BE2C (cell line): ENCODE results near the gene DES.
A peak's percentile ranks its signal among the peaks of the same experiment; 100 is the strongest.

Experiments used
- DNase-seq: peaks from one replicate; pipeline ENCODE4 v3.0.0-alpha.2; 2020
- H3K27me3 ChIP-seq: fragments of 250-450 bp; sonication (Bioruptor Pico); 2 replicates; pipeline ENCODE4 v1.5.1; 2020; ENCODE audit warnings: mild to moderate bottlenecking
- H3K36me3 ChIP-seq: fragments of 250-450 bp; sonication (Bioruptor Pico); 2 replicates; pipeline ENCODE4 v1.5.1; 2020; ENCODE audit warnings: mild to moderate bottlenecking
- H3K4me1 ChIP-seq: fragments of 250-450 bp; sonication (Bioruptor Pico); 2 replicates; pipeline ENCODE4 v1.5.1; 2020
- H3K4me3 ChIP-seq: 2 replicates; pipeline ENCODE4 v1.5.1; 2011; ENCODE audit warnings: low read depth, low read length
- H3K9me3 ChIP-seq: fragments of 250-450 bp; sonication (Bioruptor Pico); 2 replicates; pipeline ENCODE4 v1.5.1; 2020
- CTCF ChIP-seq: IDR thresholded peaks from 2 replicates; pipeline ENCODE4 v1.5.1; 2012; ENCODE audit warnings: mild to moderate bottlenecking, low read depth, low read length

DES gene

GRCh38 chr2:219460424-219460926, 42.3 kb downstream of the DES start:
- H3K9me3 ChIP-seq: no peaks in the 10 kb centered on the region
- H3K4me3 ChIP-seq: peak overlapping the region; percentile 37
- no peaks in the 10 kb centered on the region for H3K27me3 ChIP-seq
- H3K4me1 ChIP-seq: peaks cover 30% of the 10 kb centered on the region
- DNase-seq: peak; percentile 96
- peaks cover 28% of the 10 kb centered on the region for H3K36me3 ChIP-seq
- TF ChIP-seq CTCF: no peak

- DNase-seq: peak; percentile 80
- TF ChIP-seq CTCF: no peak
- H3K36me3 ChIP-seq: peaks cover 32% of the 10 kb centered on the region
- no peaks in the 10 kb centered on the region for H3K9me3 ChIP-seq
- no peaks in the 10 kb centered on the region for H3K27me3 ChIP-seq
- peaks cover 30% of the 10 kb centered on the region for H3K4me1 ChIP-seq
- H3K4me3 ChIP-seq: peak overlapping the region; percentile 0; the same call in 1 of the 2 replicates
Measured at GRCh38 chr2:219461047-219461514, 42.9 kb downstream of the DES start.

GRCh38 chr2:219461669-219462068, 43.5 kb downstream of the DES start:
- TF ChIP-seq CTCF: no peak
- Histone ChIP-seq H3K27me3 (no peaks in the 10 kb centered on the region), H3K4me1 (peaks cover 30% of the 10 kb centered on the region), H3K9me3 (no peaks in the 10 kb centered on the region), H3K36me3 (peaks cover 36% of the 10 kb centered on the region), H3K4me3 (no peak overlapping the region)
- DNase-seq: no peak

- H3K4me3 ChIP-seq: no peak overlapping the region
- no peak for TF ChIP-seq CTCF
- DNase-seq: no peak
- no peaks in the 10 kb centered on the region for H3K9me3 ChIP-seq
- peaks cover 42% of the 10 kb centered on the region for H3K36me3 ChIP-seq
- H3K4me1 ChIP-seq: peaks cover 30% of the 10 kb centered on the region
- no peaks in the 10 kb centered on the region for H3K27me3 ChIP-seq
Measured at GRCh38 chr2:219462349-219462748, 44.2 kb downstream of the DES start.

- Histone ChIP-seq H3K36me3 (peaks cover 60% of the 10 kb centered on the region), H3K9me3 (no peaks in the 10 kb centered on the region), H3K27me3 (no peaks in the 10 kb centered on the region), H3K4me1 (peaks cover 31% of the 10 kb centered on the region), H3K4me3 (no peak overlapping the region)
- no peak for DNase-seq
- TF ChIP-seq CTCF: no peak
Measured at GRCh38 chr2:219464286-219465032, 46.3 kb downstream of the DES start.
